Stimulated activated CD8-positive, alpha-beta memory T cell treated with anti-CD3 and anti-CD28 coated beads, Interleukin-4, amount 100 ng/mL, for 4 hours (primary cell): ENCODE measurements around the gene COL5A1.
"Not testable (repeated sequence)": the region's sequence is repeated elsewhere in the genome, so short reads cannot be mapped to it uniquely, and the experiment has no call there.

Experiments used
- DNase-seq, 2 donors: peaks; one replicate each; pipeline ENCODE4 v3.0.0-alpha.2; 2020; ENCODE audit warnings: low read depth in 2 of 2, low spot score in 1 of 2

The COL5A1 gene

DNA sequence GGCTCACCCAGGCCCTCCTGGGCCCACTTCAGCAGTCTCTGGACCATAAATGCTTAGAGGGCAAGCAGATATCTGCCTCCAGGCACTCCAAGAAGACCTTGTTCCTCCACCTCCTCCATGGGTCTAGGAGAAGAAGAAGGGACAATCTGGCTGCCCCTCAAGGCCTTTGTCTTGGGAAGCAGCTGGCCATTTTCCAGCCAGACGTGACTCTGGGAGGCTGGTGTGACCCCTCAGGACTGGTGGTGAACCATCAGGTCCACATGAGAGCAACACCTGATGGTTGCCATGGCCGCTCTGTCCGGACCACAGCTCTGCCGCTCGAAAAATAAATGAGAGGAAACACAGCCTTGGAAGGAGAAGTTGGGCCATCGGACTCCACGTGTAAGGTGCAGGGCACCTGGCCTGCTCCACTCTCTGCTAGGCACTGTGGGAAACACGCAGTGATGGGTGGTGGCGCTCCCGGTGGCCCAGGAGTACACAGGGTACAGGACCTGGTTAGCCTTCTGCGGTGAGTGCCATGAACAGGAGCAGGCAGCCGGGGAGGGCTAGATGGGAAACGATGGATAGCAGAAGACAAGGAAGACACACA, 3.0 kb upstream of the COL5A1 start:
- no peak for DNase-seq

GRCh38 chr9:134639994-134640393, 1.6 kb upstream of the COL5A1 start:
- no peak for DNase-seq

DNA sequence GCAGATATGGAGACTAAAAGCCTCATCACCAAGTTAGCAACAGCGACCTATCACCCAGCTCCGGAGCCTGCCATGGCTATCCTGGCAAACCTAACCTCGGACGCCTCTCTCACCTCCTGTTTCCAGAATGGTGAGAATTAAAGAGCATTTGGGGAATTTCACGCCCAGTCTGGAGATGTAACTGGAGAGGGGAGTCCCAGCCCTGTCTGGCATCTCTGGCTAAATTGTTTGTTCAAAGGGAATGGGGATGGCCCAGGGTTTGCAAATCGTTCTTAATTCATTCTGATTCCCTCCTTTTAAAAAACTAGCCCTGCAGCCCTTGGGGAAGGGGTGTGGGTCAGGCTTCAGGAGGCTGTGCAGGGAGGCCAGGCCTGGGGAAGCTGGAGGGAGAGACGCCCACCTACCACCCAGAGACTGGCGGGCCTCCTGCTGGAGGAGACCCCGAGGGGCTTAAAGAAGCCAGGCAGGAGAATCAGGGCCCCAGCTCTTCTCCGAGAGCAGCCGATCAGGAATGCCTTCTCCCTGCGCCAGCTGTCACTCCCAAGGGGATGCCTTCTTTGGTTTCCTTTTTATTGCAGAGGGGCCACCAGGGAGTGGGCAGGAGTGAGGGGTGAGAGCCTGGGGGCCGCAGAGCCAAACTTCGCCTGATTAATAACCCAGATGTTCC, 964 bp upstream of the COL5A1 start:
- DNase-seq = no peak

DNA sequence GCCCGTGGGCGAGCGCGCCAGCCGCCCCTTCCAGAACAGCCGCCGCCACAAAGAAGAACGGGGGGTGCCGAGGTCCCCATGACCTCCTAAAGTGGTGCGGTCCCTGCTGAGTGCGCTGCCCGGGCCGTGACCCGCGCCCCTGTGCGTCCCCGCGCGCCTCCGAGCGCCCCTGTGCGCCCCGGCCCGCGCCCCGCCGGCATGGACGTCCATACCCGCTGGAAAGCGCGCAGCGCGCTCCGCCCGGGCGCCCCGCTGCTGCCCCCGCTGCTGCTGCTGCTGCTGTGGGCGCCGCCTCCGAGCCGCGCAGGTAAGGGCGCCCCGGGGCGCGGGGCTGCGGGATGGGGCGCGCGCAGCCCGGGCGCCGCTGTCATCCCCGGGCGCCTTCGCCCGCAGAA, 384 bp downstream of the COL5A1 start:
- no peak for DNase-seq

DNA sequence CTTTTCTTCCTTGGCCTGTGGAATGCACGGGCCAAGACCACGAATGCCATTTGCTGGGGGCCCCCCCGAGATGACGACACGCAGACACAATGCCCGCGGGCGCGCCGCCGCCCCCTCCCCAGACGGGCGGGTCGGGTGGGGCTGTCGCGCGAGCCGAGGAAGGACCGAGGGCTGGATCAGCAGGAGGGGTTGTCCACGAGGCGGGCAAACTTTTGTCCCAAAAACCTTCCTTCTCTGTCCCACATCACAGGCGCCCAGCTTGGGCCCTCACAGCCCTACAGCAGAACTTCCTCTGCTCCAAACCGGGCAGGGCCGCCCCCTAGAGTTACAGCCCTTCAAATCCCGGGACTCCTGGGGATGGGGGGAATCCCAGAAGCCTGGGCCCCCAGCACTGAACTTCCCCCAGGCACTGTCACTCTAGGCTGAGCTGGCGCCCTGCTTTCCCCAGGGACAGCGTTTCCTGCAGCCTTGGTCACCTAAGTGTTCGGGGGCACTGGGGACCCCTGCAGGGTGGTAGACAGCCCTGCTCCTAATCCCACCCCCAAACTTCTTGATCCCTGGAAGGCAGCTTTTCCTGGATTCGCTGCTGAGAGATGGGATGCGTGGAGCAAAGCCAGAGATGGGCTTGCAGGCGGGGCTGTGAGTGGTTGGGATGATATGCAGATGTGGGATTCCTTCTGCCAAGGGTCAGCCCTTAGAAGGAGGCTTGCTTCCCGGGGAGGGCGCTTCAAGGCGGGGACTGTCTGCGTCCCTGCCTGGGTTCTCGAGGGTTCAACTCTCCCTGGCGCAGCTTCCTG, 980 bp downstream of the COL5A1 start:
- no peak for DNase-seq

DNA sequence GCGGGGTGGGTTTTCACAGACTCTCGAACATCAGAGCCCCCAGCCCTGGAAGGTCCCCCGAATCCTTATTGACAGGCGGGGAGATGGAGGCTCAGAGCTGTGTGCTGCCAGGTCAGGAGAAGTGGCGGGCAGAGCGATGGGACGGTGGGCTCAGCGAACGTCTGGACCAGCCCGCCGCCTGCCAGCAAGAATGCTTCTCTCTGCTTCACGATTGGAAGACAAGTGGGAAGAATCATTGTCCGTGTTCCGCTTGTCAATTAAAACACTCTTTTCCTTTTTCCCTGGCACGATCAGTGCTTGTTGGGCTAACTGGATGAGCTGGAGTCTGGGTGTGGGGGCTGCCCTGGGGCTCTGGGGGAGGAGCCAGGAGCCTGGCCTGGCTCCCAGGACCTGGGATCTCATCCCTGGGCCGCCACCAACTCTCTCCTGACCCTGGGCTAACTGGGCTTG, 1.6 kb downstream of the COL5A1 start:
- no peak for DNase-seq

- not testable (repeated sequence) for DNase-seq
Observed at GRCh38 chr9:134644401-134644724, 2.8 kb downstream of the COL5A1 start.

DNA sequence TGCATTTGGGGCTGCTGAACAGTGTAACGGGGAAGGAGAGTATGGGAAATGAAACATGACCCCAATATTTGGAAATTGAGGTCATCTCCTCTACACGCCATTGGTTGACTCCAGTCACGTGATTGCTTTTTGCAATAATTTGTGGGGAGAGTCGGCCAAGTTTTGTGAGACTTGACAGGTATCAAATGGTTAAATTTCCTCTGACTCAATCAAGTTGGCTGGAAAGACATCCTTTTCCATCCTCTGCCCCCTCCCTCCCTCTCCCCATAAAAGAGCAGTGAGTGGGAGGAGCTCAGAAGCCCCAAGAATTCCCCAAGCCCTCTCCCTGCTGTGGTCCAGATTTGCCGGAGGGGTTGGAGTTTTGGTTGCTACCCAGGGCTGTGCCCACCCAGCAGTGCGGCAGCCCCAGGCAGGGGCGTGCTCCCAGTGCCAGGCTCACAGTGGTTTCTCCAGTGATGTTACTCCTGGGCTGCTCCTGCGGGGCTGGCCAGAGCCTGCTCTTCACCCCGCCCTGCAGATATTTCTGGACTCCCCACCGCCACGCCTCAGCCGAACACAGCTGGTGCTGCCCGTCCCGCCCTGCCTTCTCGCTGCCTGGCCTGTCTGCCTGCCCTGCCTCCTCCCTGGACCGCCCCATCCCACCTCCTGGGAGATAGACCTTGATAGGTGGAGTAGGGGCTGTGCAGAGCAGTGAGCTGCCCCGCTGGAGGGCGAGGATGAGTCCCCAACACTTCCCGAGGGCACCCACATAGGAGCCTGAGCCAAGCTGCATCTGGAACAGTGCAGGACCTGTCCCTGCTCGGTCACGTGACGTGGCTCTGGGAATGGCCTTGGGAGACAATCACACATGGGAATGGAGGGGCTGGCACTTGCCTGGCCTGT, 3.4 kb downstream of the COL5A1 start:
- DNase-seq = no peak

DNA sequence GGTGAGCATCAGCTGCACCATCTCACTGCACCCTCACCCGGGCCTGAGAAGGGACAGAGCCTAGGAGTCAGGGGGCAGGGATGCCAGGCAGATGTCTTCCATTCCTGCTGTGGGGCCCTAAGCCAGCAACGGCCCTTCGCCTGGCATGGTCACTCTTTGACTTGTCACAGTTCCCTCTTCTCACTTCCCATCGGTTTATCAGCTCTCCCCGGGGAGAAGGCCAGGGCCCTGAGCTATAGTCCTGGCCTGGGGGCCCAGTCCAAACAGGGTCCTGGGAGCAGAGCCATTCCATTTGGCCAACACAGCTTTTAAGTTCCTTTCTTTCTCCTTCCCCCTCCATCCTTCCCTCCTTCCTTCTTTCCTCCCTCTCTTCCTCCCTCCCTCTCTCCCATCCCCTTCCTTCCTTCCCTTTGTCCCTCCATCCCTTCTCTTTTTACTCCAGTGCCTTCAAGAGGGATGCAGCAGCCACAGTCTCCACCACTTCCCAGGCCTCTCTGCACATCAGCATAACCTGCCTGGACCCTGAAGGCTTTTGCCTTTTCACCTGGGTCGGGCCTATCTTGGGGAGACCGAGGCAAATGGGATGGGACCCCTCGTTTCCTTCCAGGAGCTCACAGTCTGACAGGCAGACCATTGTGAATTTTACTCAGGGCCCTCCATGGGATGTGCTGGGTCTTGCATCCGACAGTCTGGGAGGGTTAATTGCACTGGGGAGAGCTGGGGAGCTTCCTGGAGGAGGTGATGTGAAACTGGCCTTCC, 4.2 kb downstream of the COL5A1 start:
- DNase-seq = no peak

GRCh38 chr9:134647359-134648080, 5.9 kb downstream of the COL5A1 start:
- no peak for DNase-seq

DNA sequence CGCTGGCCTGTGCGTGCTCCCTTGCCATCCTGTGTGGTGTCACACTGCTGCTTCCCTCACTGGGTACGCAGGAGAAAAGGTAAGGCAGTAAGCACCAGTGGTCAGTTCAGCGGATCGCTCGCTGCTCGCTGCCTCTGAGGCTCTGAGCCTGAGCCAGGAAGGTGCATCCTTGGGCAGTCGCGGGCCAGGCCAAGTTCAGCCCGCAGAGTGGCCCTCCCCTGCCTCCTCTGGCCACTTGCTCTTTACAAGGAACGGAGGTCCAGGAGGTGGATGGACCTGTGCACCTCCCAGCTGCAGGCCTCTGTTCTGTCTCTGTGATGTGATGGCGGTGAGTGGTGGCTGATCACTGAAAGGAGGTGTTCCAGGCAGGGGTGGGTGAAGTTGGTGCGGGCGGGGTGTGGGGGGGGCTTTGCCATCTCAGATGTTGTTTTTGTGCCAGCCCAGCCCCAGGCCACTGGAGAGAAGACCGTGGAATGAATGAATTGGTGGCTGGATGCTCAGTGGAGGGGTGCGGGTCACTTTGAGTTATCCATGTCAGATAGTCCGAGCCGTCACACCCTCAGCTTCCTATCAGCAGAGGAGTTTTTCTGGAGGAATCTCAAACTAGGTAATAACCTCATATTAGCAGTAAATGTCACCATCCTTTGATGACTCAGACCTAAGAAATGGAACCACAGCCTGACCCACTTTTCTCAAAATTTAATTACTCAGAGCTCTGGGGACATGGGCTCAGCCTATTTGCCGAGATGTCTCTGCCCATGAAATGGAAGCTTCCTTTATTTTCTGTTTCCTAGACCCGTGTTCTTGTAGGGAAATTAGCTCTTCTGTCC, 7.3 kb downstream of the COL5A1 start:
- no peak for DNase-seq

GRCh38 chr9:134650431-134651190, 9.0 kb downstream of the COL5A1 start:
- DNase-seq = no peak

DNA sequence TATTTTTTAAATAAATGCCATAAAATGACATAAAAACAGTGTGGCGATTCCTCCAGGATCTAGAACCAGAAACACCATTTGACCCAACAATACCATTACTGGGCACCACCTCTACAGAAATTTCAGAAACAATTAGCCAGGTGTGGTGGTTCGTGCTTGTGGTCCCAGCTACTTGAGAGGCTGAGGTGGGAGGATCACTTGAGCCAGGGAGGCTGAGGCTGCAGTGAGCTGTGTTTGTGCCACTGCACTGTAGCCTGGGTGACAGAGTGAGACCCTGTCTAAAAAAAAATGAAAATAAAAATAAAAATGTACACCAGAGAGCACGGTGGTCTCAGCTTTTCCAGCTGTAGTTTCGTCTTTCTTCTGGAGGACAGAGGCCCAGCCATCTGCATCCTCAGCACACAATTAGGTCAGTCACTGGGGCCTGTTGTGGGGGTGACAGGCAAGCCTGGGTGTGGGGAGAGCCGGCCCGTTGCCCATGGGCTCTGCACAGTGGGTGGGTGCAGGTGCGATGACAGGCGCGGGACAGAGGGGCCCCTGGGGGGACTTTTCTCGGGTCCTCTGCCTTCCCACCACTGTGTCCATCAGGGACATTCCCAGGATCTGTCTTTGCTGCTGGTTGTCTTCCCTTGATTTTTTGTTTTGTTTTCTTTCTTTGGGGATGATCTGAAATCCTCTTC, 9.8 kb downstream of the COL5A1 start:
- no peak for DNase-seq

DNA sequence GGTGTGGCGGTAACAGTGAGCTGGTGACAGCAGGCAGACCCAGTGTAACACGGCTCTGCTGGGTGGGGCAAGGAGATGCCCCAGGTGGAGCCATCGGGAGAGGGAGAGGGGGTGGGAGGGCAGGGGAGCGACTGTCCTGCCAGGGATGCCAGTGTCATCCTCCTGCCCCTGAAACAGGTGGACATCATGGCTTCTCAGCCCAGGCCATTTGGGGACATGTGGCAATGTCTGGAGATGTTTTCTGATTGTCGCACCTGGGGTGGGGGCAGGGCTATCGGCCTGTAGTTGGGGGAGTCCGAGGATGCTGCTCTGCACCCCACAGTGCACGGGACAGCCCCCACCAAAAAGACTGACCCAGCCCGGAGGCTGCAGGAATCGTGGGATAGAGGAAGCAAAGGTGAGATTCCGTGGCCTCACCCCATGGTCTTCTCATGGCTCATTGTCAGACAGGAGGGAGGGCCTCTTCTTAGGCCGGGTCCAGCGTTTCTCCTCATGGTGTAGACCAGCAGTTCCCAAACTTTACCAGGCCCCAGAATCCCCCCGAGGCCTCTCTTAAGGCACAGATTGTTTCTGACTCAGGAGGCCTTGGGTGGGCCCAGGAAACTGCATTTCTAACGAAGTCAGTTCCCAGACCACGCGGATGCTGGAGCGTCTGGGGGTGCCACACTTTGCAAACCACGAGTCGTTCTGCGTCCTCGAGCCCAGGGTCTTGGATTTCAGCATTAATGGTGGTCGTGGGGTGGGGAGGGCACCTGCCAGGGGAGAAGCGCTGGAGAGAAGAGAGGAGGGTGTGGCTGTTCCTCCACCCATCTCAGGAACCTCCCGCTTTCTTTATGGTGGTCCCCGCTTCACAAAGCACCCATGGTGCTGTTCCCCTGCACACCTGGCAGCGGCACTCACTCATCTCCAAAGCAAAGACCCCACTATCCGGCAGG, 11.0 kb downstream of the COL5A1 start:
- no peak for DNase-seq

DNA sequence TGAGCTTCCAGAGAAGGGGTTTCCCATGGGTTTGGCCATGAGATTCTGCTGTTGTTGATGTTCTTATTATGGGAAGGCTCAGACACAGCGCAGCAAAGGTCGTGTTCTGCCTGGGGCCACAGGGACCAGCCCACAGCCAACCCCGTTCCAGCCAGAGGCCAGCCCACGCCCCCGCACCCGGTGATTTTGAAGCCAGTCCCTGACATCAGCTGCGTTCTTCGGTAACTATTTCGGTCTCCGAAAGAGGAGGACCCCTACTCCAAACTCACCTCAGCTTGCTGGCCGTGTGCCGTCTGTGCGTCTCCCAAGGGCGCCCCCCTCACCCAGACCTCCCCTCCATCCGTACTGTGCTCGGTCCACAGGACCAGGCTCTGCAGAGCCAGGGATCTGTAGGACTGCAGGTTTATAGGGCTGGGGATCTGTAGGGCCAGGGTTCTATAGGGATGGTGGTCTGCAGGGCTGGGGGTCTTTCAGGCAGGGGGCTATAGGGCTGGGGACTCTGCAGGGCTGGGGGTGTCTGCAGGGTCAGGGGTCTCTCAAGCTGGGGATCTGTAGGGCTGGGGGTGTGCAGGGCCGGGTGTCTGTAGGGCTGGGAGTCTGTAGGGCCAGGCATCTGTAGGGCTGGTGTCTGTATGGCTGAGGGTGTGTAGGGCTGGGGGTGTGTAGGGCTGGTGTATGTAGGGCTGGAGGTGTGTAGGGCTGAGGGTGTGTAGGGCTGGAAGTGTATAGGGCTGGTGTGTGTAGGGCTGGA, 11.8 kb downstream of the COL5A1 start:
- DNase-seq = no peak

GRCh38 chr9:134655101-134655500, 13.5 kb downstream of the COL5A1 start:
- DNase-seq = no peak
